Stimulated activated CD4-positive, alpha-beta T cell treated with anti-CD3 and anti-CD28 coated beads, Interleukin-4, amount 100 ng/mL, for 24 hours (primary cell): ENCODE results near the gene PPP1R7.
A peak's percentile ranks its signal among the peaks of the same experiment; 100 is the strongest.
"Not testable (repeated sequence)": the region's sequence is repeated elsewhere in the genome, so short reads cannot be mapped to it uniquely, and the experiment has no call there.

ENCODE experiments used
- DNase-seq: peaks from one replicate; pipeline ENCODE4 v3.0.0-alpha.2; 2020

Gene PPP1R7

DNA sequence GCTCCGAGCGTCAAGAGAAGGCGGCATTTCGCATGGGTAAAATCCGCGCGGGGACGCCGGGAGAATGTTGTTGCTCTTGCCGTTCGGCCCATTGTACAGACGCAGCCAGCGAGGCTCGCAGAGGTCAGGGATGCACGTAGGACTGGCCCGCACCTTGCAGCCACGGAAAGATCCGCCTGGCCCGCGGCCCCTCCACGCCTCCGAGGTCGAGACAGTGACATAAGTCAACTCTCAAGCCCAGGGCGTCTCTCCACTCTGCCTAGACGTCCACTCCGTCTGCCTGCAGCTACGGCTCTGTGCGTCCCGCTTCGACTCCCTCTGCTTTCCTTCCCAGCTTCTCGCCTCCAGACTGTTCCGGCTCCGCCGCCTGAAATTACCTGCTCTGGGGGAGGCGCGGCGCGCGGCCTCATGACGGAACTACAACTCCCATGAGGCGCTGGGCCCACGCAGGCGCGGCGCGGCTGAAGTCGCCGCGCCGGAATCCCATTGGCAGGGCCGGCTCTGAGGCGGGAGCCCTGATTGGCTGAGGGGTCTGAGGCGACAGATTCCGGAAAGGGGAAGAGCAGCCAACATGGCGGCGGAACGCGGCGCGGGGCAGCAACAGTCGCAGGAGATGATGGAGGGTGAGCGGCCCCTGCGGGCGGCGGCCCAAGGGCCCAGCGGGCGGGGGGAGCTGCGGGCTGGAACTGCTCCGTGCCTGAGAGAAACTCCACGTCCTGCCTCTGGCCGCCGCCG, at the start of gene PPP1R7:
TSS of gene PPP1R7 (plus strand) at position 543 of the 735 bp plus-strand sequence. CDS start at position 572, 29 bp downstream.
- peak; percentile 96 for DNase-seq

GRCh38 chr2:241102239-241102803, 47.9 kb upstream of the PPP1R7 start, which contains the start of gene MTERF4:
TSS of gene MTERF4 (minus strand) at chr2:241102287. CDS start at chr2:241102273, 14 bp downstream.
- peak; percentile 90 for DNase-seq

DNA sequence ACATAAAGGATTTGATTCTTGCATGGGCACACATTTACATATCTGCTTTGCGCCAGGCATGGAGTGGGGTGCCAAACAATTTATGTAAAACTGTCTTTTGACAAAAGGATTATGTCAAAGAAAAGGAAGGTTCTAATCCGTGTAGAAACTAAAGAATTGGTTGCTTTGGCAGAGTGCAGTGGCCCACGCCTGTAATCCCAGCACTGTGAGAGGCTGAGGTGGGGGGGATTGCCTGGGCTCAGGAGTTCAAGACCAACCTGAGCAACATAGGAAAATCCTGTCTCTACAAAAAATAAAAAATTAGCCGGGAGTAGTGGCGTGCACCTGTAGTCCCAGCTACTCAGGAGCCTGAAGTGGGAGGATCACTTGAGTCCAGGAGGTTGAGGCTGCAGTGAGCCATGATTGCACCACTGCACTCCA, 47.1 kb upstream of the PPP1R7 start:
- no peak for DNase-seq

DNA sequence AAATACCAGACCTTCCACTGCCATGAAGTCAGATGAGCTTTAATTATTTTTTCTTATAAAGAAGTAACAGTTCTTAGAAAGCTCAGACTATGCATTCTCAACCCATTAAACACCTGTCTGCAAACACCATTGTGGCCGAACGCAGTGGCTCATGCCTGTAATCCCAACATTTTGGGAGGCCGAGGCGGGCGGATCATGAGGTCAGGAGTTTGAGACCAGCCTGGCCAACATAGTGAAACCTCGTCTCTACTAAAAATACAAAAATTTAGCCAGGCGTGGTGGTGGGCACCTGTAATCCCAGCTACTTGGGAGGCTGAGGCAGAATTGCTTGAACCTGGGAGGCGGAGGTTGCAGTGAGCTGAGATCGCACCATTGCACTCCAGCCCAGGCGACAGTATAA, 45.7 kb upstream of the PPP1R7 start:
- not testable (repeated sequence) for DNase-seq

GRCh38 chr2:241105641-241106040, 44.6 kb upstream of the PPP1R7 start:
- no peak for DNase-seq

DNA sequence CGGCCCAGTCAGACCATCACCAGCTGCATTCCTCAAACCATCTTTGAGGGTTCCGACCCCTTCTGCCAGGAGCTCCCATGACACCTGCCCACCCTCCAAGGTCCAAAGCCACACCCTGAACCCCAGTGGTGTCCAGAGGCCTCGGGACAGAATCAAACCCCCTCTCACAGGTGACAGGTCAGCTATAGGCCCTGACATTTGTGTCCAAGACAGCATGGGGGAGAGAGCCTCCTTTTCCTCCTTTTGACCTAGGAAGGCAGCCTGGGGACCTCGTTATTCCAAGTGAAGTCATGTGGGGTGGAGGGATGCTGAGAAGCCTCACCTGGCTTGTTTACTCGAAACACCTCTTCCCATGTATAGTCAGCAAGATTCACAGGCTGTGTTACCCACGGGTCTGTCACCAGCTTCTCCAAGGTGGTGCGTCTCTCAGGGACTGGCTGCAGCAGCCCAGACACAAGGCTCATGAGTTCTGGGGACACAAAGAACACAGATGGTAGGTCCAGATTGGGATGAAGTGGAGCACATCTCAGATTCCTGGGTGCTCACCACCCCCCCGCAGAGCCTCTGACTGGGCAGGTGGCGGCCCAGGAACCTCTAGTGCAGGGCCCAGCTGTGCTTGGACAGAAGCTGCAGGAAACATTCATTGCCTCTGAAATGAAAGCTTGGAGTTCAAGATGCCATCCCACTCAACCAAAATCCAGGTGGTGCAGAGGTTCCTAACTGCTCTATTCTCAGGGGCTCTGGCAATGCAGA, 43.1 kb upstream of the PPP1R7 start:
- DNase-seq = no peak

- DNase-seq = no peak
Observed at GRCh38 chr2:241108271-241109209, 41.7 kb upstream of the PPP1R7 start.

DNA sequence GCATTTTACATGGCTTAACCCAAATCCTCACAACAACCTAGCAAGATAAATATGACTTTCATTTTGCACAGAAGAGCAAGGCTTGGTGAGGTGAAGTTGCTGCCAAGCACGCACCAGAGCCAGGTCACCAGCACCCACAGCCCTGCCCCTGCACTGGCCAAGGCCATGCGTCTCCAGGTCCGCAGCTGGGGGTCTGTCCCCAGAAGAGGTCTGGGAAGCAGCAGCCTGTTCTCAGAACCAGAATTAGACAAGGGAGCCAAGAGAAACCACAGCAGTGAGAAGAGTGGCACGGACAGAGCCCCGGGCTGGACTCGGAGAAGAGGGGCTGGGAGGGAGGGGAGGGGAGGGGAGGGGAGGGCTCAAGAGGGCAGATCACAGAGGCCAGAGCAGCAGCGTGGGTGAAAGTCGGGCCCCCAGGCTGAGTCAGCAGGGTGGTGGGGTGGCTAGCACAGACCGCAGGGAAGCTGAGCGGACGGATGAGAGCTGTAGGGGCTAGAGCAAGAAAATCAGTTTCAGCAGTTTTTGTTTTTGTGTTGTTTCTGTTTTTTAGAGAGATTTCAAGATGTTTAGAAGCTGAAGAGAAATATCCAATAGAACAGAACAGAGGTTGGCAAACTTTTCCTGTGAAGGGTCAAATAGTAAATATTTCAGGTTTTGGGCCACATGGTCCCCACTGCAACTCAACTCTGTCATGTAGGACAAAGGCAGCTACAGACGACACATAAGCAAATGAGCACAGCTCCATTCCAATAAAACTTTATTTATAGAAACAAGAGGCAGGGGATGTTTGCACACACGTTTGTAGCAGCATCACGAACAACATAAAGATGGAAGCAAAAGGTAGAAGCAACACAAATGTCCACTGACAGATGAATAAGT, 40.8 kb upstream of the PPP1R7 start:
- DNase-seq = no peak

GRCh38 chr2:241110089-241110606, 40.1 kb upstream of the PPP1R7 start:
- DNase-seq = no peak

GRCh38 chr2:241110607-241111439, 39.4 kb upstream of the PPP1R7 start:
- no peak for DNase-seq

DNA sequence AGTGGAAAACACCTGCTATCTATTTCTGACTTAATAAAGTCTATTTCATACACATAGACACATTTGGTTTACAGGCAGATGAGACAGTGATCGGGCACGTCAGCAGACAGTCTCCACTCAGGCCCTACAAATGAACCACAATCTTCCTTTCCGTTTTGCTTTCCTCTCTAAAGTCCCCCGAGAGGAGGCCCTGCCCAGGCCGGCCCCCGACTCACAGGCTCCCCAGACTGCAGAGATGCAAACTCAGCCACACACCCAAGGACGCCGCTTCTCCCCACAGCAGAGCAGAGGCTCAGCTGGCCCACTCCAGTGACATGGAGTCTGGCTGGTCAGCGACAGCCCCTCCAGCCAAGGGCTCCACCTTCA, 38.8 kb upstream of the PPP1R7 start:
- DNase-seq = no peak

DNA sequence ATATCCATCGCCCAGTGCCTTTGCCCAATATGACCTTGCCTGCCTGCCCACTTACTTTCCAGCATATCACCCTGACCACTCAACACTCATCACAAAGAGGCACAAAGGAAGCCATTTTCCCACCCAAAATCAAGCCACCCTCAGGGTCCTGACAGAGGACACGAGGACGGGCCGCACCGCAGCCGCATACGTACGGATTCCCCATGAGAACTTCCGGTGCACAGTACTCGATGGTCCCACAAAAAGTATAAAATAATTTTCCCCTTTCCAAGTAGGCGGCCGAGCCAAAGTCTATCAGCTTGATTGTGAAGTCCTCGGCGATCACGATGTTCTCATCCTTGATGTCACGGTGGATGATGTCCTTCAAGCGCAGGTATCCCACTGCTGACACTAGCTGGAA, 38.2 kb upstream of the PPP1R7 start:
- no peak for DNase-seq

GRCh38 chr2:241112592-241112991, 37.7 kb upstream of the PPP1R7 start:
- peak; percentile 33 for DNase-seq

DNA sequence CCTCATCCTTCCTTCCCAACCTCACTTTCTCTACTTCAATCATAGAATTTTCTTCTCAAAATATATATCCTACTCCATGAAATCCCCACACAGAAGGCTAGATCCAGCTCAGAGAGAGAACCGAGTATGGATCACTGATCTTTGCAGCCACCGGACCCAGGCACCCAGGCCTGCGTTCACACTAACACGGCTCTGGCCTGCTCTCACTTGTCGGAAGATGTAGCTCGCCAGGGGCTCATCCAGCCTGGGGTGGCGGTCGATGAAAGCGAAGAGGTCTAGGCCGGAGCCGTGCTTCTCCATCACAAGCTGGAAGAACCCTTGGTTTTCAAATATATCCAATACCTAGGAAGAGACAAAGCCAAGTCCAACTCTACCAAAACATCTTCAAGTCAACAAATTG, 35.4 kb upstream of the PPP1R7 start:
- no peak for DNase-seq

GRCh38 chr2:241115361-241115760, 34.9 kb upstream of the PPP1R7 start:
- no peak for DNase-seq

GRCh38 chr2:241116606-241117560, 33.4 kb upstream of the PPP1R7 start:
- DNase-seq = no peak

- no peak for DNase-seq
Observed at GRCh38 chr2:241118737-241119505, 31.3 kb upstream of the PPP1R7 start.

GRCh38 chr2:241120440-241120839, 29.8 kb upstream of the PPP1R7 start:
- no peak for DNase-seq
